Amniotic epithelial cell (primary cell): ENCODE data around the gene PSMD8.
"Not testable (repeated sequence)": the region's sequence is repeated elsewhere in the genome, so short reads cannot be mapped to it uniquely, and the experiment has no call there.

ENCODE experiments used
- DNase-seq: peaks from one replicate; pipeline ENCODE4 v3.0.0-alpha.2; 2010; ENCODE audit warnings: low read depth

The PSMD8 gene

GRCh38 chr19:38362076-38362945, 12.1 kb upstream of the PSMD8 start:
- peak; percentile 39 for DNase-seq

DNA sequence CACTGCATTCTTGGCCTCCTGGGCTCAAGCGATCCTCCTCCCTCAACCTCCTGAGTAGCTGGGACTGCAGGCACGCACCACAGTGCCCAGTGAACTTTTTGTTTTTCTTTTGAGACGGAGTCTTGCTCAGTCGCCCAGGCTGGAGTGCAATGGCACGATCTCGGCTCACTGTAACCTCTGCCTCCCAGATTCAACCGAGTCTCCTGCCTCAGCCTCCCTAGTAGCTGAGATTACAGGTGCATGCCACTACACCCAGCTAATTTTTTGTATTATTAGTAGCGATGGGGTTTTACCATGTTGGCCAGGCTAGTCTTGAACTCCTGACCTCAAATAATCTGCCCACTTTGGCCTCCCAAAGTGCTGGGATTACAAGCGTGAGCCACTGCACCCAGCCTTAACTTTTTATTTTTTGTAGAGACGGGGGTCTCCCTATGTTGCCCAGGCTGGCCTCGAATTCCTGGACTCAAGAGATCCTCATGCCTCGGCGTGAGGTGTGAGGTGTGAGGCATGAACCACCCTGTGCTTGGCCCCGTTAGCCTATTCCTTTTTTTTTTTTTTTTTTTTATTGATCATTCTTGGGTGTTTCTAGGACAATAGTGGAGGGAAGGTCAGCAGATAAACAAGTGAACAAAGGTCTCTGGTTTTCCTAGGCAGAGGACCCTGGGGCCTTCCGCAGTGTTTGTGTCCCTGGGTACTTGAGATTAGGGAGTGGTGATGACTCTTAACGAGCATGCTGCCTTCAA, 11.3 kb upstream of the PSMD8 start:
- DNase-seq = not testable (repeated sequence)

GRCh38 chr19:38367041-38367440, 7.3 kb upstream of the PSMD8 start:
- DNase-seq = no peak

- no peak for DNase-seq
Observed at GRCh38 chr19:38369584-38369983, 4.8 kb upstream of the PSMD8 start.

DNA sequence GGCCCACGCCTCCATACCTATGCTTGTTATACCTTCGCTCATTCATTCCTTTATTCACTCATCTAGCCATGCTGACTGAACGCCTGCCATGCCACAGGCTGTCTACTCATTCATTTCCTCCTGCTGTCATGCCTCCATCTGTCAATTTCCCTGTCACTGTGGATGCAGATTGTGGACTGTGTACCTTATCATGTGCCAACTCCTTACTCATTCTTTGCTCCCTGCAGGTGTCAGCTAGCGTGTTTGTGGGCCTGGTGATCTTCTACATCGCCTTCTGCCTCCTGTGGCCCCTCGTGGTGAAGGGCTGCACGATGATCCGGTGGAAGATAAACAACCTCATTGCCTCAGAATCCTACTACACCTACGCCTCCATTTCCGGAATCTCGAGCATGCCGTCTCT, 4.1 kb upstream of the PSMD8 start:
- no peak for DNase-seq

DNA sequence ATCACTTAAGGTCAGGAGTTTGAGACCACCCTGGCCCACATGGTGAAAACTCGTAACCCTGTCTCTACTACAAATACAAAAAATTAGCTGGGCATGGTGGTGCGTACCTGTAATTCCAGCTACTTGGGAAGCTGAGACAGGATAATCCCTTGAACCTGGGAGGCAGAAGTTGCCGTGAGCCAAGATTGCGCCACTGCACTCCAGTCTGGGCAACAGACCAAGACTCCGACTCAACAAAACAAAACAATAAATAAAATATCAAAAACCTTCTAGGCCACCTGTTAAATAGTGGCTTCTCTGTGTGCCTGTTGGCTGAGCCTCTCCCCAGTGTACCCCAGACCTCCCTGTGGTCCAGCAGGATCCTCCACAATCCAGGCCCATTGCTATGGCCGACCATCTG, 3.3 kb upstream of the PSMD8 start:
- no peak for DNase-seq

GRCh38 chr19:38373907-38374331, 452 bp upstream of the PSMD8 start:
- DNase-seq = no peak

GRCh38 chr19:38375098-38375493, 725 bp downstream of the PSMD8 start:
- peak; percentile 38 for DNase-seq

DNA sequence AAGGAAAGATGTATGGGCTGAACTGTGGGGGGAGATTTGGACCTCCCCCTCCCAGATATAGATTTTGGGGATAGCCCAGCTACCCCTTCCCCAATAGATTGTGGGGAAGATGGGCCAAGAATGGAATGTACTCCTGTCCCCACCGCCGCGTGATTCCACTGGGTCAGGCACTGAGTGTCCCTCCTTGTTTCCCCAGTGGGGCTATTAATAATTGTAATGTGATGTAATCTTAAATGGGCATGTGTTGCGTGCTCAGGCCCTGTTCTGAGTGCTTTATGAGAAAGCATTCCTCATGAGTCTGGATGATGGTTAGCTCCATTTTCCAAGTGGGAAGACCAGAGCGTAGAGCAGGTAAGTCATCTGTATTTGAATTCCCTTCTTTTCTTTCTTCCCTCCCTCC, 1.4 kb downstream of the PSMD8 start:
- DNase-seq = peak; percentile 59

DNA sequence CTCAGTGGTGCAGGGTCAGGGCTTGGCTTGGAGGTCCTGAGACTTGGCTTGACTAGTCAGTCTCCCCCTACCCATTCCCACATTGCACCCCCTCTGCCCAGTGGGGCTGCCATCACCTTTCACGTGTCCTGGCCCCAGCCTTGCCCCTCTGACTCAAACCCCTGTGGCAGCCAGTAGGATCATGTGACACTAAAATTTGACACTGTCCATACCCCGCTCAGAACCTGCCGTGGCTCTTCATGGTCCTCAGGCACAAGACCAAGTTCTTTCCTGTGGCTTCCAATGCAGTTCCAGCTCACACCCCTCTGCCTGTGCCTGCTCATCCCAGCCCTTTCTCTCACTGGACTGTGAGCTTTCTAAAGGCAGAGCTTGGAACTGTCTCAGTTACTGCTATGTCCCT, 2.2 kb downstream of the PSMD8 start:
- no peak for DNase-seq

- no peak for DNase-seq
Observed at GRCh38 chr19:38377052-38377451, 2.7 kb downstream of the PSMD8 start.

- DNase-seq = no peak
Observed at GRCh38 chr19:38378866-38379265, 4.5 kb downstream of the PSMD8 start.

DNA sequence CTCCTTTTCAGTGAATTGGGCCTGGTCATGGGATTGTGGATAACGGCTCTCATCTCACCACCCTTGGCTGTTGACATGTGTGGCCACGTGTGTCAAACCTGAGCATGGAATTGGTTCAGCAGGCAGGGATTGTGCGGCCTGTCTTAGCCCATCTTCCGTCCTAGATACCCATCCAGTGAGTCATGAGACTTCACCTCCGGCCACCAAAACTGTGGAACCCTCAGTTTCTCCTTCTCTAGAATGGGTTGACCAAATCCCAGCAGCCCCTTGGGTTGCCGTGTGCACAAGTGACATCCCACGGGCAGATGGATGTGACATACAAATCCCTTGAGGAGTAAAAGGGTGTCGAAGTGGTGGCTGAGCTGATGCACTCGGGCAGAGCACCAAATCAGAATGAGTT, 6.8 kb downstream of the PSMD8 start:
- no peak for DNase-seq

DNA sequence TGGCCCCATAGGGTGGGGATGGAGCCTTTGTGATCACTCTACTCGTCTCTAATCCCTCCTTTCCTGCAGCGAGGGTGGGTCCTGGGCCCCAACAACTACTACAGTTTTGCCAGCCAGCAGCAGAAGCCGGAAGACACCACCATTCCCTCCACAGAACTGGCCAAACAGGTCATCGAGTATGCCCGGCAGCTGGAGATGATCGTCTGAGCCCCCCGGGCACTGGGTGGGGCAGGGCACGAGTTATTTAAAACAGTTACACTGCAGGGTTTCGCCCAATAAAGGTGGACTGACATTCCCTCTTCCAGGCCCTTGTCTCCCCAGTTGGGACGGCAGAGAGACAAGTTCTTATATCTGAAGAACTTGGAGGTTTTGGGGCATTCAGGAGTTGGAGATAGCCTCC, 8.8 kb downstream of the PSMD8 start:
- DNase-seq = no peak

DNA sequence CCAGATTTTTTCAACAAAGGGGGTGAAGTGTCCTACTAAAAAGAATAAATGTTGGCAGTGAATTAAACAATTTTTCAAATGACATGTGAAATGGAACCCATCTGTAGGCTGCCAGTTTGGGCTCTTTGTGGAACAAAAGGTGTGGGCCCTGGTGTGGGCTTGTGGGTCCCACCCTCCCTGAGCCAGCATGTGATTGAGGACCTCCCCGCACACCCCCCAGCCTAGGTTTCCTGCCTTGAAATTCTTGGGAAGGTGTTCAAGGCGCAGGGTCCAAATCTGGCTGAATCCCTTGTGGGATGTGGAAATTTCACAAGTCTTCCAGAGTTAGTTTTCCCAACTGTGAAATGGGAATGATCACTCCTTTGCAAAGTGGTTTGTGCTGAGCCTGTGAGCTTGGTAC, 9.4 kb downstream of the PSMD8 start:
- no peak for DNase-seq

- peak; percentile 25 for DNase-seq
Observed at GRCh38 chr19:38384209-38385027, 10.0 kb downstream of the PSMD8 start.

DNA sequence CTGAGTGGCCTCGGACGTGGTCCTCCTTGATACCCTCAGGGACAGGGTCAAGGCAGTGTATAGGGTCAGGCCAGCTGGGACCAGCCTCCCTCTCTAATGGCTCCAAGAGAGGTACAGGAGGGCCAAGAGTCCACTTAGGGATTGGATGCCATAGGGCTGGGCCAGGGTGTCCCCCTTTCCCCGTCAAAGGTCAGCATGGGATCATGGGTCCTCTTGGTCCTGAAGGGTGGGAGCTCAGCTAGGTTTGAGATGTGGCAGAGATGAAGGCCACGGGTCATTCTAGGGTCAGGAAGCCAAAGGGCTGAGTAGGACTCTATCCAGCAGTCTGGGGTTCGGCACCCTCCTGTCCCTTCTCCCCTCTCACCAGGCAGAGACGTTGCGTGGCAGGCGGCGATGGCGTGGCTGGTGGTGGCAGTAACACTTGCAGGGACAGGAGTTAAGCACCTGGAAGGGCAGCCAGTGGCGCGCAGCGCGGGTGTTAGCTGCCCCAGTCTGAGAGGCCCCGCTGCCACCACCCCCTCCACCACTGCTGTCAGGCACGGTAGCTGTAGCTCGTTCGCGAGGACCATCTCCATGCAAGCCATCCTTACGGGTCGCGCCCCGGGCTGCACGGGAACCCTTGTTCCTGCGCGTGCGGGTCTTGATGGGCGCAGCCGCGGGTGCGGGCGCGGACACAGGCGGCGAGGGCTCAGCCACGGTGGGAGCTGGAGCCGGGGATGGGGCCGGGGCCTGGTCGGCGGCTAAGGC, 10.9 kb downstream of the PSMD8 start:
- no peak for DNase-seq

DNA sequence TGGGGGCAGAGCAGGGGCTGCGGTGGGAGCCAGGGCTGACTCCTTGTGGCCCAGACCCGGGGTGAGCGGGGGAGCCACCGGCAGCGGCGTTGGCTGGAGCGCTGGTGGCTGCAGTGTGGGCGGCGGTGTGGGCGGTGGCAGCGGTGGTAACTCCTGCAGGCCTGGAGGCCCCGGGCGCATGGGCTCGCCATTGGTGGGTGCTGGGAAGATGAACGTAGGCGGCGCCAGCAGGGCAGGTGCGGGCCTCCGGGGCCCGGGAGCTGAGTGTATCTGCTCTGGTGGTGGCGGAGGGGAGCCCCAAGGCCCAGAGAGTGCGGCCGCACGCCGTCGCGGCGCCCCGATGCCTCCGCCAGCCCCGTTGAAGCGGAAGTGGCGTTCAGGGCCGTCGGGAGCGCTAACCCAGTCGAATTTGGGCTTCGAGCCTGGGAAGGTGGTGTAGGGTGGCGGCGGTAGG, 11.5 kb downstream of the PSMD8 start:
- DNase-seq = no peak

GRCh38 chr19:38386300-38386970, 12.1 kb downstream of the PSMD8 start:
- DNase-seq = no peak

DNA sequence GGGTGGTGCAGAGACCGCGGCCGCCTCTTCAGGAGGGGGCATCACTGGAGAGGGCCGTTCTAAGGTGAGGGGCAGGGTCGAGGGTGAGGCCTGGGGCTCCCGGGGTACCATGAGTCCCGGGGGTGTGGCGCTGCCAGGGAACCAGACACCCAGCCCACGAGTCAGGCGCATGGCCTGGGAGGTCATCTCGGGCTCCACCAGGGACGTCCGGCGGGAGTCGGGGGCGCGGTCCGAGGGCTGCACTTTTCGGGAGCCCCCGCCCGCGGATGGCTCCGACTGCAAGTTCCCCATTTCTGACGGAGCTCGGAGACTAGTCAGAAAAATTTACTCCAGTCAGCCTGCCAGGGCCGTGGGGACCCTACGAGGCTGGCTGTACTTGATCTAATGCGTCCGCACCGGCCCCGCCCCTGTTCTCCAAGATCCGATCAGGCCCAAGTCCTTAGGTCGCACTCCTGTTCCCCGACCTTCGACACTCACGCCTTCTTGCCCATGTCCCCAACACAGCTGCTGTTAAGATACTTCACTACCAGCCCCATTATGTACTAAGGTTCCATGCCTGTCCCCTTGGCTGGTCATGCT, 12.7 kb downstream of the PSMD8 start:
- no peak for DNase-seq
